ENCODE data around the gene SMARCA5.

The SMARCA5 gene

DNA sequence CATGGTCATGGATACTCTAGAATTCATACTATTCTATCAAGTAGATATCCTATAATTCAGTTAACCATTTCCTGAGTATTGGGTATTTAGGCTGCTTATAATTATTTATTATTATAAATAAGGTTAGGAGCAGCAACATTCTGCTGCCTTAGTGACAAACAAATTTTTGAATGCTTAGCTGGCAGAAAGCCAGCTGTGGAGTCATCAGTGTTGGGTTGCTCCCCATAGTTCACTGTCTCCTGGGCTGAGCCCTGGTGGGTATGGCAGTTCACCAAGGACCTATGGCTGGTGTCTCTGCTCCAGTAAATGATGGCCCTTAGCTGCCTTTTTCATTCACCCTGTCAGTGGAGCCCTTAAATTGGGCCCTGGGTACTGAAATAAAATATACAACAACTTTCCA lies 61.8 kb downstream of the SMARCA5 start:
- Mint-ChIP-seq H3K27me3 (no peaks in the 10 kb centered on the region), H3K27ac (no peak overlapping the region), H3K4me1 (no peaks in the 10 kb centered on the region), H3K36me3 (peaks cover 16% of the 10 kb centered on the region), H3K9me3 (no peaks in the 10 kb centered on the region), H3K4me3 (no peak overlapping the region)

GRCh38 chr4:143581331-143581946 lies 67.9 kb downstream of the SMARCA5 start:
- H3K36me3 Mint-ChIP-seq = peaks cover 11% of the 10 kb centered on the region
- H3K4me3 Mint-ChIP-seq = no peak overlapping the region
- no peaks in the 10 kb centered on the region for H3K4me1 Mint-ChIP-seq
- peaks cover 22% of the 10 kb centered on the region for H3K9me3 Mint-ChIP-seq
- no peak overlapping the region for H3K27ac Mint-ChIP-seq
- H3K27me3 Mint-ChIP-seq = no peaks in the 10 kb centered on the region

DNA sequence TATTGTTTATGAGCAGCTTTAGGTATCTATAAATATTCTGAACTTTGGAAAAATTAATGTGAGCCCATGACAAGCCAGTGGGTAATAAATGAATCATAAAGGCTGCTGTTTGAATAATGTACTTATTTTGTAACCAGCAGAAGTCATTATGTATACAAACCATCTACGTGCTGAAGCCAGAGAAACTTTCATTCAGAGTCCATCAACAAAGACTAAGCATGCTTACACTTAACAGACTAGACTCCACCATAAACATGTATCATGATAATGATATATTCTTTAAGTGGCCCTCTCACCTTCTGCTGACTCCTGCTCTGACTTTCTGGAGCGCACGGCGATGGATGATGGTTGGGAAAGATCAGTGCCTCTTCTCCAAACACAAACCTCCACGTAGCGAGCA lies 72.0 kb downstream of the SMARCA5 start:
- Mint-ChIP-seq H3K27me3 (no peaks in the 10 kb centered on the region), H3K27ac (no peak overlapping the region), H3K36me3 (peaks cover 7% of the 10 kb centered on the region), H3K9me3 (peaks cover 24% of the 10 kb centered on the region), H3K4me3 (no peak overlapping the region), H3K4me1 (no peaks in the 10 kb centered on the region)

- Mint-ChIP-seq H3K4me1 (no peaks in the 10 kb centered on the region), H3K4me3 (no peak overlapping the region), H3K36me3 (peaks cover 9% of the 10 kb centered on the region), H3K27ac (no peak overlapping the region), H3K9me3 (peaks cover 24% of the 10 kb centered on the region), H3K27me3 (peaks cover 2% of the 10 kb centered on the region)
Measured at GRCh38 chr4:143586080-143586479, 72.6 kb downstream of the SMARCA5 start.

GRCh38 chr4:143587703-143588102 lies 74.2 kb downstream of the SMARCA5 start:
- Mint-ChIP-seq H3K36me3 (peaks cover 5% of the 10 kb centered on the region), H3K4me3 (no peak overlapping the region), H3K27ac (no peak overlapping the region), H3K9me3 (peaks cover 18% of the 10 kb centered on the region), H3K4me1 (no peaks in the 10 kb centered on the region), H3K27me3 (peaks cover 2% of the 10 kb centered on the region)

- Mint-ChIP-seq H3K4me1 (no peaks in the 10 kb centered on the region), H3K27me3 (peaks cover 1% of the 10 kb centered on the region), H3K27ac (no peak overlapping the region), H3K36me3 (peaks cover 3% of the 10 kb centered on the region), H3K9me3 (no peaks in the 10 kb centered on the region), H3K4me3 (no peak overlapping the region)
Measured at GRCh38 chr4:143597276-143597675, 83.8 kb downstream of the SMARCA5 start.

DNA sequence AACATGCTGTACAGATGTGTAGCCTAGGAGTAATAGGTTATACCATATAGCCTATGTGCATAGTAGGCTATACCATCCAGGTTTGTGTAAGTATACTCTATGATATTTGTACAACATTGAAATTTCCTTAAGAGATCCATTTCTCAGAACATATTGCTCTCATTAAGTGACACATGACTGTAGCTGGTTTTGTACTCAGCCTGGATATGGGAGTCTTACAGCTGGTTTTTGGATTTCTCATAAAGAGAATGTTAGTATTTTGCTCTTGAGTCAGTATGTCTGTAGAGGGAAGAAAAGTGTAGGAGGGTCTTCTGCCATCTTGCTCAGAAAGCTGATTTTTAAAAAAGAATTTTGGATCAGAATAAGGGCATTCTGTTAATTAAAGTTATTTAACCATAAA lies 85.3 kb downstream of the SMARCA5 start:
- Mint-ChIP-seq H3K4me3 (no peak overlapping the region), H3K27ac (no peak overlapping the region), H3K4me1 (no peaks in the 10 kb centered on the region), H3K36me3 (peaks cover 3% of the 10 kb centered on the region), H3K9me3 (no peaks in the 10 kb centered on the region), H3K27me3 (peaks cover 1% of the 10 kb centered on the region)

DNA sequence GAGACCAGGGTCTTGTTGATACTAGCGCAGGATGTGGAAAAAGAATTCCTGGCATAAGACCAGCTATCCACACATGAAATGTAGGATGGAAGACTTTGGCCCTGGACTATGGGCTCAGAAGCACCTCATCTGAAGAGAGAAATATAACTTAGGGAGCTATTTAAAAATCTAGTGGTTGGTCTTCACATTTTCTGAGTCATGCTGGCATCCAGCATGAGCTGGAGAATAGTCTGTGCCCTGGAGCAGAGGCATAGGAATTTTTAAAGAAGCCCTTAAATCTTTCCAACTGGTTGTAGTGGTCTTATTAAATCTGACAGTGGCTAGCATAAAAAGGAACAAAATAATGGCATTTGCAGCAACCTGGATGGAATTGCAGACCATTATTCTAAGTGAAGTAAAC lies 86.3 kb downstream of the SMARCA5 start:
- H3K4me3 Mint-ChIP-seq = no peak overlapping the region
- no peaks in the 10 kb centered on the region for H3K27me3 Mint-ChIP-seq
- no peaks in the 10 kb centered on the region for H3K36me3 Mint-ChIP-seq
- H3K4me1 Mint-ChIP-seq = no peaks in the 10 kb centered on the region
- H3K27ac Mint-ChIP-seq = no peak overlapping the region
- H3K9me3 Mint-ChIP-seq = no peaks in the 10 kb centered on the region

- Mint-ChIP-seq H3K36me3 (peaks cover 3% of the 10 kb centered on the region), H3K27me3 (no peaks in the 10 kb centered on the region), H3K27ac (no peak overlapping the region)
Measured at GRCh38 chr4:143606480-143606879, 93.0 kb downstream of the SMARCA5 start.

More at GRCh38 chr4:143606480-143606879, 93.0 kb downstream of the SMARCA5 start:
- H3K9me3 Mint-ChIP-seq = no peaks in the 10 kb centered on the region
- H3K4me1 Mint-ChIP-seq = no peaks in the 10 kb centered on the region
- H3K4me3 Mint-ChIP-seq = no peak overlapping the region
